ENCODE data around the gene ATG4B. TPM values are rescaled to one million over a fixed set of nuclear protein-coding genes. Genes with fewer than 3 reads are reported as not detected.
"Not testable (repeated sequence)": the region's sequence is repeated elsewhere in the genome, so short reads cannot be mapped to it uniquely, and the experiment has no call there.

Gene ATG4B
- total RNA-seq, 1 donor: 93.2 TPM

- no peak for DNase-seq (ENCODE audit: low read depth in 2 of 3, low spot score in 2 of 3)
These were observed 23.2 kb downstream of the ATG4B start for GRCh38 chr2:241660593-241661213.

GRCh38 chr2:241662731-241663130 lies 25.2 kb downstream of the ATG4B start:
- DNase-seq (ENCODE audit: low read depth in 2 of 3, low spot score in 2 of 3): not testable (repeated sequence)

- no peak for DNase-seq (ENCODE audit: low read depth in 2 of 3, low spot score in 2 of 3)
These were observed 28.4 kb downstream of the ATG4B start for GRCh38 chr2:241665731-241666440.

GRCh38 chr2:241666627-241667400 lies 29.3 kb downstream of the ATG4B start:
- no peak for DNase-seq (ENCODE audit: low read depth in 2 of 3, low spot score in 2 of 3)

- DNase-seq (ENCODE audit: low read depth in 2 of 3, low spot score in 2 of 3): no peak
These were observed 30.9 kb downstream of the ATG4B start for GRCh38 chr2:241668354-241668753.

- DNase-seq (ENCODE audit: low read depth in 2 of 3, low spot score in 2 of 3): no peak
These were observed 31.3 kb downstream of the ATG4B start for GRCh38 chr2:241668839-241669238.

- DNase-seq (ENCODE audit: low read depth in 2 of 3, low spot score in 2 of 3): no peak
These were observed 33.0 kb downstream of the ATG4B start for GRCh38 chr2:241670333-241671110.

- DNase-seq (ENCODE audit: low read depth in 2 of 3, low spot score in 2 of 3): no peak
These were observed 34.2 kb downstream of the ATG4B start for GRCh38 chr2:241671457-241672240.

- DNase-seq (ENCODE audit: low read depth in 2 of 3, low spot score in 2 of 3): no peak
These were observed 35.0 kb downstream of the ATG4B start for GRCh38 chr2:241672243-241673188.

- DNase-seq (ENCODE audit: low read depth in 2 of 3, low spot score in 2 of 3): no peak
These were observed 35.7 kb downstream of the ATG4B start for GRCh38 chr2:241673189-241673663.

- no peak for DNase-seq (ENCODE audit: low read depth in 2 of 3, low spot score in 2 of 3)
These were observed 36.6 kb downstream of the ATG4B start for GRCh38 chr2:241673797-241674725.

GRCh38 chr2:241675885-241676284 lies 38.4 kb downstream of the ATG4B start:
- DNase-seq (ENCODE audit: low read depth in 2 of 3, low spot score in 2 of 3): no peak

GRCh38 chr2:241676665-241677064 lies 39.2 kb downstream of the ATG4B start:
- no peak for DNase-seq (ENCODE audit: low read depth in 2 of 3, low spot score in 2 of 3)

GRCh38 chr2:241677392-241677791 lies 39.9 kb downstream of the ATG4B start:
- DNase-seq (ENCODE audit: low read depth in 2 of 3, low spot score in 2 of 3): no peak

GRCh38 chr2:241678307-241678706 lies 40.8 kb downstream of the ATG4B start:
- DNase-seq (ENCODE audit: low read depth in 2 of 3, low spot score in 2 of 3): no peak

- no peak for DNase-seq (ENCODE audit: low read depth in 2 of 3, low spot score in 2 of 3)
These were observed 41.5 kb downstream of the ATG4B start for GRCh38 chr2:241678784-241679540.

- no peak for DNase-seq (ENCODE audit: low read depth in 2 of 3, low spot score in 2 of 3)
These were observed 42.6 kb downstream of the ATG4B start for GRCh38 chr2:241680044-241680443.

All from hematopoietic multipotent progenitor cell (in vitro differentiated cells).